GDM1 (cell line): ENCODE measurements around the gene F2.
"Not testable (repeated sequence)": the region's sequence is repeated elsewhere in the genome, so short reads cannot be mapped to it uniquely, and the experiment has no call there.

Experiments used
- DNase-seq: peaks from one replicate; lab custom pipeline; 2025; lab: John Stamatoyannopoulos, UW

F2 gene

DNA sequence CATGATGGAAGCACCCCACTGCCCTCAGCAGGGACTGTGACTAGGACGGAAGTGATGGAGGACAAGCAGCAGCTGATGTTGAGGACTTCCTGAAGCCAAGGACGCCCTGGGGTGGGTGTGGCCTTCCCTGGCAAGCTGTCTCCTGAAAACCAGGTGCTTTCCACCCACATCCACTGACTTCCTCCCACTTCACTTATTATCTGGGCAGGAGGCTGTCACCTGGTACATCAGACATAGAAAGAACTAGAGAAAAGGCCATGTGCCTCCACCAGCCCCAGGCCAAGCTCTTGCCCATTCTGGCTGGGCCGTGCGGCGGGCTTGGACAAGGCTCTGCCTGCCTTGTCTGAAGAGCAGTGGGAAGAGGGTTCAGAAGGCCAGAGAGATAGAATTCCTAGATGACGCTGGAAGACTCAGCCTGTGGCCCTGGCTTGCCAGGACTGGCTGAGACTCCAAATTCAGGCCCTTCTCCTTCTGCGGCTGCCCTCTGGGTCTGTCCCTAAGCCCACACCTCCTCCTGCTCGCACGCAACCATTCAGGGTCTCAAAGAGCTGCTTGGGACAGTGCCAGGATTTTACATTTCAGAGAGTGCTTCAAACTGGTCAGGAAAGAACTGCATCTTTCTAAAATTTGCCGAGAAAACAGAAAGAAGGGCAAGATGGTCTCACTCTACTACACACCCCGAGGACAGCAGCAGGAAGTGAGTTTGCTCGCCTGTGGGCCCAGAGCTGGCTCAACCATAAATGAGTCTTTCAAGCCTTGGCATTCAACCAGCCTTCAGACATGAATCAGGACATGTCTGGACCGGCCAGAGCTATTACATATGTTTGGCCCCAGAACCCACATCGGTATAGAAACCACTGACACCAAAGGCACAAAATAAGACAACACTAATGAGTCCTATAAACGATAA, 31.9 kb upstream of the F2 start:
- no peak for DNase-seq

- DNase-seq: no peak
Measured at GRCh38 chr11:46690702-46691101, 28.3 kb upstream of the F2 start.

DNA sequence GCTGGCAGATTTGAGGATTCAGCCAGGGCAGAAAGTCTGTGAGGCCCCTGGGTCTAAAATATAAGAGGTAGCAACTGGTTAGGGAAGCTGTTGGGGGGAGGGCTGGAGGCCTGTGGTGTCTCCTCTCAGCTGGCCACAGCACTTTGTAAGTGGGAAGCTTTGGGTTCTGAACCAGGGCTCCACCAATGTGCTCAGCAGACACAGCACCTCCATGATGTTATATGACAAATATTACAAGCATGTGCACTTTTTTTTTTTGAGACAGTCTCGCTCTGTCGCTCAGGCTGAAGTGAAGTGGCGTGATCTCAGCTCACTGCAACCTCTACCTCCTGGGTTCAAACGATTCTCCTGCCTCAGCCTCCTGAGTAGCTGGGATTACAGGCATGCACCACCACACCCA, 26.6 kb upstream of the F2 start:
- no peak for DNase-seq

DNA sequence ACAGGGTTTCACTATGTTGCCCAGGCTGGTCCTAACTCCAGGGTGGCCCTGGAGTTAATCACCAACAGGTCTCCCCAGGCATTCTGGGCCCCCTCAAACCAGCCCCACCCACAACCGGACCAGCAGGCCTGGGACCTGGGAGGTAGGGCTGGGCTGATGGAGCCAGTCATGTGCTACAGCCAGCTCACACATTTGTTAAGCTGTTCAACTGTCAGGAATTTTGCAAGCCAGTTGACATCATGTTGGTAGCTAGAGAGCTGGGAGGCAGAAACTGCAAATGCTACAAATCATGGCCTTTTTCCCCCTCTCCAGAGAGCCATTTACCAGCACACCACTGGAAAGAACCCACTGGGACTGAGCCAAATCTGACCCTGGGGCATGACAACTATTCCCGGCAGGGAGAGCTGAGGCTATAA, 25.4 kb upstream of the F2 start:
- no peak for DNase-seq

DNA sequence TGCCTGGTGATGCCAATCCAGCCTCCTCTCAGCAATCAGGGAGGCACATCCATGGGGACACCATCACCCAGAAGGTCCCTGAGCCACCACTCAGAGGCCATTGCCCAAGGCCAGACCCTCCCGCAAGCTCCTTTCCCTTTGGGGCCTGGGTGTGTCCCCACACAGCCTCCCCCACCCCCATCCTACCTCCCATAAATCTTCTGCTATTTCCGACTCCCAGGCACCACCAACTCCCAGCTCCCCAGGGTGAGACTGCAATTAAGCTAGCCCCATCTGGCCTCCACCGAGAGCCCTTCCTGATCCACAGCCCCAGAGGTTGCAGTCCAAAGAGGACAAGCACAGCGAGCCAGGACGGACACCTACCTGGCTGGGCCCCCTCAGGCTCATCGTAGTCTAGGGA, 24.9 kb upstream of the F2 start:
- DNase-seq: no peak

DNA sequence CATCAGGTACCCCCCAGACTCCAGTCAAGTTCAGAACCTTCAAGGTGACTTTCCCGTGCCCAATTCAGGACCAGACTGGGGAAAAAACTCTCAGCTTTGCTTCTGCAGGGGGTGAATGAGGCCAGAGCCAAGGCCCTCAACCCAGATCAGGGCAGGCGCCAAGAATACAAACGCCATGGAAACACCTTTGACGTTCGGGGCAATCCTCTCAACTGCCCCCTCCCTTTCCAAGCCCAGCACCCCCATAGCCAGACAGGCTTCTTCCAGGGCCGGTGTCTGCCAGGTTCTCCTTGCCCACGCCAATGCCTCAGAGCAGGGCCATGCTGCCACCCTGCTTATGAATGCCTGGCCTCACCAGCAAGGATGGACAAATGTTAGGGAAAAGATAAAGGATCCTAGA, 24.4 kb upstream of the F2 start:
- no peak for DNase-seq

GRCh38 chr11:46695345-46696211, 23.4 kb upstream of the F2 start:
- DNase-seq: no peak

DNA sequence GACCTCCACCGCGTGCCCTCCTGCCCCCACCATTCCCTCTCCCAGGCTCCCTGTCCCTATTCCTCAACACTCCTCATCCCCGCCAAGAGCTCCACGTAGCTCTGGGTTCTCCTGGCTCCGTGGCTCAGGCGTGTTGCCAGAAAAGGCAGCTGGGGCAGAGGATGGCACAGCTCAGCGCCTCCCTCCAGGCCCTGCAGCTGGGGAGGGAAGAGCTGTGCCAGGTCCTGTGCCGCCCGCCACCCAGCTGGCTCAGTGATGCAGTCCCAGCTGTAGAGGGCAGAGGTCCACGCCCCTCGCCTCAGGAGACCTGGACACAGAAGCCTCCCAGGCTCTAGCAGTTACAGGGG, 22.8 kb upstream of the F2 start:
- DNase-seq: no peak

GRCh38 chr11:46697303-46697702, 21.7 kb upstream of the F2 start:
- no peak for DNase-seq

- no peak for DNase-seq
Measured at GRCh38 chr11:46697723-46698122, 21.3 kb upstream of the F2 start.

- DNase-seq: no peak
Measured at GRCh38 chr11:46698597-46698996, 20.4 kb upstream of the F2 start.

- peak; percentile 97 for DNase-seq
Measured at GRCh38 chr11:46700241-46701077, 18.6 kb upstream of the F2 start, which contains the start of the genes ARHGAP1 and ZNF408. Gene ARHGAP1 (minus strand): TSS chr11:46700619. CDS start chr11:46696107, 4,512 bp downstream. Gene ZNF408 (plus strand): TSS chr11:46701031. CDS start chr11:46701048, 17 bp downstream.

- DNase-seq: no peak
Measured at GRCh38 chr11:46701078-46701654, 17.8 kb upstream of the F2 start.

GRCh38 chr11:46705070-46705688, 13.8 kb upstream of the F2 start:
- no peak for DNase-seq

- DNase-seq: no peak
Measured at GRCh38 chr11:46706886-46707285, 12.1 kb upstream of the F2 start.

- DNase-seq: not testable (repeated sequence)
Measured at GRCh38 chr11:46709351-46709750, 9.7 kb upstream of the F2 start.

GRCh38 chr11:46710821-46711269, 8.2 kb upstream of the F2 start:
- no peak for DNase-seq

- no peak for DNase-seq
Measured at GRCh38 chr11:46711303-46711702, 7.7 kb upstream of the F2 start.

- no peak for DNase-seq
Measured at GRCh38 chr11:46712874-46713576, 6.0 kb upstream of the F2 start.

GRCh38 chr11:46717825-46718154, 1.2 kb upstream of the F2 start:
- not testable (repeated sequence) for DNase-seq
